K562 (cell line): ENCODE measurements around the gene NR1D1.

Experiments
- CTCF ChIP-seq, 3 experiments: IDR thresholded peaks in 2 of 3; conservative IDR thresholded peaks in 1 of 3; 2 replicates each; pipeline ENCODE4 v1.5.1; 2011 to 2012; ENCODE audit warnings: low read length in 3 of 3, mild to moderate bottlenecking in 3 of 3, control low read depth in 2 of 3, improper control_type of control experiment in 1 of 3, inconsistent platforms in 1 of 3, low read depth in 1 of 3, mixed read lengths in 1 of 3, moderate library complexity in 1 of 3; ENCODE audit not compliant: insufficient read depth in 2 of 3
- EZH2 ChIP-seq: IDR thresholded peaks from 2 replicates; pipeline ENCODE4 v1.6.1; 2012; ENCODE audit warnings: low read depth, mild to moderate bottlenecking, inconsistent platforms, low read length, borderline replicate concordance
- KDM1A ChIP-seq, 2 experiments: fragments of 450-650 bp; IDR thresholded peaks; 2 replicates each; pipeline ENCODE4 v1.6.1; 2016; ENCODE audit warnings: mild to moderate bottlenecking in 2 of 2
- NR0B1 ChIP-seq: fragments of 450-650 bp; IDR thresholded peaks from one replicate; pipeline ENCODE4 v1.6.1; 2018; ENCODE audit warnings: mild to moderate bottlenecking, moderate library complexity; ENCODE audit not compliant: partially characterized antibody

GRCh38 chr17:40104594-40105486, 4.5 kb upstream of the NR1D1 start:
- no peak for TF ChIP-seq EZH2
- TF ChIP-seq CTCF (IDR thresholded peaks at IDR 0.05 in 2 of 3, conservative IDR thresholded peaks at IDR 0.05 in 1 of 3; ENCODE audit: insufficient read depth in 2 of 3, low read depth in 1 of 3, low read length in 3 of 3): no peak
- no peak for TF ChIP-seq NR0B1
- TF ChIP-seq KDM1A (IDR thresholded peaks at IDR 0.05): peak in 1 of 2 experiments; percentile 75; a peak in 2 of 4 replicates
